Measurements from ENCODE around the gene BAIAP3. TPM values are rescaled to one million over a fixed set of nuclear protein-coding genes. Genes with fewer than 3 reads are reported as not detected.
"Not testable (repeated sequence)": the region's sequence is repeated elsewhere in the genome, so short reads cannot be mapped to it uniquely, and the experiment has no call there.

BAIAP3 gene
- total RNA-seq (2014; rRNA removed; shearing (Covaris generic)): 0.13 and 0.50 TPM in 2 replicates
- polyA plus RNA-seq (2015; cell fraction: cytosol; rRNA removed): 0.59 and 2.9 TPM in 2 replicates
- polyA plus RNA-seq (2015; cell fraction: nucleus; rRNA removed): 4.9 and 5.0 TPM in 2 replicates

- DNase-seq (ENCODE audit: low read depth): no peak
These were observed at the start of gene BAIAP3 for GRCh38 chr16:1333149-1333812. BAIAP3 (plus strand) TSS chr16:1333645; CDS start chr16:1338550, 4,905 bp downstream.

GRCh38 chr16:1283996-1284616, 49.3 kb upstream of the BAIAP3 start:
- DNase-seq (ENCODE audit: low read depth): no peak

GRCh38 chr16:1285669-1286512, 47.6 kb upstream of the BAIAP3 start:
- no peak for DNase-seq (ENCODE audit: low read depth)

GRCh38 chr16:1286513-1287094, 46.8 kb upstream of the BAIAP3 start:
- no peak for DNase-seq (ENCODE audit: low read depth)

- DNase-seq (ENCODE audit: low read depth): no peak
These were observed 45.3 kb upstream of the BAIAP3 start for GRCh38 chr16:1287982-1288670.

GRCh38 chr16:1288813-1289476, 44.5 kb upstream of the BAIAP3 start:
- DNase-seq (ENCODE audit: low read depth): no peak

GRCh38 chr16:1289477-1289866, 44.0 kb upstream of the BAIAP3 start:
- no peak for DNase-seq (ENCODE audit: low read depth)

GRCh38 chr16:1290063-1290501, 43.4 kb upstream of the BAIAP3 start:
- no peak for DNase-seq (ENCODE audit: low read depth)

GRCh38 chr16:1290860-1291575, 42.4 kb upstream of the BAIAP3 start:
- no peak for DNase-seq (ENCODE audit: low read depth)

GRCh38 chr16:1291576-1291974, 41.9 kb upstream of the BAIAP3 start:
- DNase-seq (ENCODE audit: low read depth): no peak

- DNase-seq (ENCODE audit: low read depth): not testable (repeated sequence)
These were observed 41.2 kb upstream of the BAIAP3 start for GRCh38 chr16:1292208-1292607.

GRCh38 chr16:1292808-1293207, 40.6 kb upstream of the BAIAP3 start:
- peak; percentile 53 for DNase-seq (ENCODE audit: low read depth)

GRCh38 chr16:1293921-1294656, 39.4 kb upstream of the BAIAP3 start:
- DNase-seq (ENCODE audit: low read depth): no peak

- no peak for DNase-seq (ENCODE audit: low read depth)
These were observed 38.0 kb upstream of the BAIAP3 start for GRCh38 chr16:1295465-1295864.

GRCh38 chr16:1296688-1297017, 36.8 kb upstream of the BAIAP3 start:
- not testable (repeated sequence) for DNase-seq (ENCODE audit: low read depth)

GRCh38 chr16:1297018-1297696, 36.3 kb upstream of the BAIAP3 start:
- peak; percentile 98 for DNase-seq (ENCODE audit: low read depth)

GRCh38 chr16:1298406-1298805, 35.0 kb upstream of the BAIAP3 start:
- DNase-seq (ENCODE audit: low read depth): no peak
